Smooth muscle cell (in vitro differentiated cells): ENCODE results near the gene UCN3. TPM values are rescaled to one million over a fixed set of nuclear protein-coding genes. Genes with fewer than 3 reads are reported as not detected.

Source experiments
- DNase-seq: peaks from one replicate; lab custom pipeline; 2025; ENCODE audit not compliant: unreplicated experiment; lab: John Stamatoyannopoulos, UW
- H2AFZ ChIP-seq: fragments of 200-600 bp; sonication (generic); 2 replicates; pipeline ENCODE4 v1.6.0; 2016; ENCODE audit warnings: antibody characterized with exemption, low read depth, mild to moderate bottlenecking
- H3F3A ChIP-seq: fragments of 200-600 bp; sonication (generic); 2 replicates; pipeline ENCODE4 v1.6.0; 2017; ENCODE audit warnings: antibody characterized with exemption, low read depth
- H3K27ac ChIP-seq: fragments of 200-600 bp; sonication (generic); 2 replicates; pipeline ENCODE4 v1.5.1; 2016; ENCODE audit warnings: low read depth, mild to moderate bottlenecking
- H3K27me3 ChIP-seq: fragments of 200-600 bp; sonication (generic); 2 replicates; pipeline ENCODE4 v1.6.1; 2016; ENCODE audit warnings: low read depth, mild to moderate bottlenecking
- H3K36me3 ChIP-seq: fragments of 200-600 bp; sonication (generic); 2 replicates; pipeline ENCODE4 v1.5.1; 2016; ENCODE audit warnings: low read depth
- H3K4me1 ChIP-seq: fragments of 200-600 bp; sonication (generic); 2 replicates; pipeline ENCODE4 v1.5.1; 2016; ENCODE audit warnings: low read depth
- H3K4me2 ChIP-seq: fragments of 200-600 bp; sonication (generic); 2 replicates; pipeline ENCODE4 v1.6.0; 2016; ENCODE audit warnings: mild to moderate bottlenecking
- H3K4me3 ChIP-seq: fragments of 200-600 bp; sonication (generic); 2 replicates; pipeline ENCODE4 v1.5.1; 2016; ENCODE audit warnings: mild to moderate bottlenecking
- H3K79me2 ChIP-seq: fragments of 200-600 bp; sonication (generic); 2 replicates; pipeline ENCODE4 v1.6.0; 2016; ENCODE audit warnings: low read depth, mild to moderate bottlenecking
- H3K9ac ChIP-seq: fragments of 200-600 bp; sonication (generic); 2 replicates; pipeline ENCODE4 v1.6.0; 2016; ENCODE audit warnings: low read depth
- H3K9me3 ChIP-seq: fragments of 200-600 bp; sonication (generic); replicated peaks from 2 replicates; pipeline ENCODE4 v1.5.1; 2016; ENCODE audit warnings: low read depth
- H4K20me1 ChIP-seq: fragments of 200-600 bp; sonication (generic); 2 replicates; pipeline ENCODE4 v1.6.0; 2016; ENCODE audit warnings: low read depth
- CTCF ChIP-seq: fragments of 200-600 bp; sonication (generic); IDR thresholded peaks from 2 replicates; pipeline ENCODE4 v1.5.1; 2017; ENCODE audit warnings: borderline replicate concordance, mild to moderate bottlenecking, antibody characterized with exemption; ENCODE audit not compliant: insufficient read depth, poor library complexity, severe bottlenecking
- WGBS: methylation state at CpG from one replicate; pipeline ENCODE4 v1.1.7; 2016; ENCODE audit warnings: low lambda C conversion rate; 5-methylcytosine and 5-hydroxymethylcytosine counted together
- polyA plus RNA-seq: library from polyadenylated mRNA; unstranded; fragments of >200 nt; fragmentation: Nextera tagmentation; extraction: Ambion mirVana; gene quantifications from 2 replicates; pipeline ENCODE4 v1.2.1, GENCODE V29; 2016
- total RNA-seq: library from RNA; depleted of rRNA; stranded (reverse); fragments of >200 nt; gene quantifications from 2 replicates; pipeline ENCODE4 v1.2.3, GENCODE V29; 2014

Gene UCN3
- total and polyA plus RNA-seq, 2 experiments from 2014 or later, result not detected

- Histone ChIP-seq H3K4me1 (no peaks in the 10 kb centered on the region), H3K27me3 (peaks cover 2% of the 10 kb centered on the region), H3K4me3 (no peak overlapping the region), H3K27ac (no peak overlapping the region), H2AFZ (no peak overlapping the region), H3K9me3 (no peaks in the 10 kb centered on the region), H3F3A (no peaks in the 10 kb centered on the region), H3K4me2 (no peak overlapping the region), H3K9ac (no peak overlapping the region), H3K36me3 (no peaks in the 10 kb centered on the region), H3K79me2 (no peaks in the 10 kb centered on the region), H4K20me1 (no peaks in the 10 kb centered on the region)
- no peak for DNase-seq
- 91% methylated on average over 6 of the region's 6 CpGs for WGBS
- TF ChIP-seq CTCF, result no peak
Observed at GRCh38 chr10:5355594-5356301, 9.0 kb upstream of the UCN3 start.

GRCh38 chr10:5356302-5356763 lies 8.4 kb upstream of the UCN3 start:
- no peaks in the 10 kb centered on the region for H3F3A ChIP-seq
- H3K79me2 ChIP-seq, result no peaks in the 10 kb centered on the region
- WGBS, result 96% methylated on average over 4 of the region's 4 CpGs
- no peak for TF ChIP-seq CTCF
- H3K9me3 ChIP-seq, result no peaks in the 10 kb centered on the region
- no peak overlapping the region for H3K4me3 ChIP-seq
- H3K9ac ChIP-seq, result no peak overlapping the region
- no peak overlapping the region for H3K27ac ChIP-seq
- no peaks in the 10 kb centered on the region for H3K36me3 ChIP-seq
- DNase-seq, result no peak
- no peak overlapping the region for H2AFZ ChIP-seq
- H3K4me2 ChIP-seq, result no peak overlapping the region
- H4K20me1 ChIP-seq, result no peaks in the 10 kb centered on the region
- H3K27me3 ChIP-seq, result peaks cover 3% of the 10 kb centered on the region
- no peaks in the 10 kb centered on the region for H3K4me1 ChIP-seq

- Histone ChIP-seq H3F3A (no peaks in the 10 kb centered on the region), H3K27me3 (peaks cover 11% of the 10 kb centered on the region), H3K36me3 (no peaks in the 10 kb centered on the region), H3K27ac (no peak overlapping the region), H3K9ac (no peak overlapping the region), H3K79me2 (no peaks in the 10 kb centered on the region), H3K4me1 (no peaks in the 10 kb centered on the region), H3K9me3 (no peaks in the 10 kb centered on the region), H4K20me1 (no peaks in the 10 kb centered on the region), H3K4me2 (no peak overlapping the region), H3K4me3 (no peak overlapping the region), H2AFZ (no peak overlapping the region)
- no peak for DNase-seq
- no peak for TF ChIP-seq CTCF
- WGBS, result 67% methylated on average over 7 of the region's 7 CpGs
Observed at GRCh38 chr10:5360318-5360915, 4.3 kb upstream of the UCN3 start.
